ENCODE results near the gene CPM.

GRCh38 chr12:68844788-68845695 is 87.9 kb downstream of the CPM start:
- TF ChIP-seq CTCF (IDR thresholded peaks at IDR 0.05), result no peak
- no peak for TF ChIP-seq EP300 (IDR thresholded peaks at IDR 0.05)
